Inferior parietal cortex (tissue), 1 donor: ENCODE results near the gene SDSL.

Experiments
- DNase-seq: peaks from one replicate; pipeline ENCODE4 v3.0.0-alpha.2; 2016; ENCODE audit errors: extremely low spot score

The SDSL gene

GRCh38 chr12:113420996-113421595 is 1.1 kb upstream of the SDSL start:
- no peak for DNase-seq

- no peak for DNase-seq
Observed at GRCh38 chr12:113422886-113423669, 898 bp downstream of the SDSL start.

GRCh38 chr12:113424456-113424855 is 2.3 kb downstream of the SDSL start:
- no peak for DNase-seq

GRCh38 chr12:113424915-113425823 is 3.0 kb downstream of the SDSL start:
- DNase-seq: peak; percentile 54

- no peak for DNase-seq
Observed at GRCh38 chr12:113425960-113426453, 3.8 kb downstream of the SDSL start.

- DNase-seq: no peak
Observed at GRCh38 chr12:113427882-113428281, 5.7 kb downstream of the SDSL start.

- DNase-seq: no peak
Observed at GRCh38 chr12:113428482-113428881, 6.3 kb downstream of the SDSL start.

- no peak for DNase-seq
Observed at GRCh38 chr12:113432986-113433385, 10.8 kb downstream of the SDSL start.

- DNase-seq: no peak
Observed at GRCh38 chr12:113435367-113435766, 13.2 kb downstream of the SDSL start.

- DNase-seq: no peak
Observed at GRCh38 chr12:113436586-113436985, 14.4 kb downstream of the SDSL start.

GRCh38 chr12:113436993-113437728 is 15.0 kb downstream of the SDSL start:
- no peak for DNase-seq

GRCh38 chr12:113437729-113438100 is 15.5 kb downstream of the SDSL start:
- no peak for DNase-seq

GRCh38 chr12:113438523-113439300 is 16.5 kb downstream of the SDSL start:
- DNase-seq: no peak

GRCh38 chr12:113439301-113439597 is 17.1 kb downstream of the SDSL start:
- DNase-seq: no peak

- peak; percentile 64 for DNase-seq
Observed at GRCh38 chr12:113439606-113440030, 17.4 kb downstream of the SDSL start.

GRCh38 chr12:113440336-113440735 is 18.2 kb downstream of the SDSL start:
- DNase-seq: no peak

GRCh38 chr12:113440947-113441782 is 19.0 kb downstream of the SDSL start:
- DNase-seq: no peak

- no peak for DNase-seq
Observed at GRCh38 chr12:113443030-113443539, 20.9 kb downstream of the SDSL start.

GRCh38 chr12:113445544-113446171 is 23.5 kb downstream of the SDSL start:
- DNase-seq: no peak
